Measurements from ENCODE around the gene M6PR. TPM values are rescaled to one million over a fixed set of nuclear protein-coding genes. Genes with fewer than 3 reads are reported as not detected.
A peak's percentile ranks its signal among the peaks of the same experiment; 100 is the strongest.

The M6PR gene
- total RNA-seq, 2 experiments from 2014 or later = 53.4 to 55.8 TPM

DNA sequence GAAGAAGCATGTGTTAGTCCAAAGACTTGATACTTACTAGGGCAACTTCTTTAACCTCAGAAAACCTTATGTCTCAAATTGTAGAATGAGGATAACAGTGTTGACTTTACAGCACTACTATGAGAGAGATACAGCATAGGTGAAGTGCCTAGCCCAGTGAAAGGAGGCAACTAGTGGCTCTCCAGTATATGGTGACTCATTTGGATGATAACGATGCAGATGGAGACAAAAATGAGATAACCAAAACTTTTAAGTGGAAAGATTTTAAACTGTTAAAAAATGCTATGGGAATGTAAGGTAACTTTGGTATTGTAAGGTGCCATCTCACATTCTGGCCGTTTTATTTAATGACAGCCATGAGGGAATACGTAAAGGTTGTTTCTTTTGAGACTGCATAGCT, 32.4 kb downstream of the M6PR start:
- CTCF ChIA-PET = interaction anchor here (1.8 kb wide), 1 partner anchor 133 kb away, joined by 6 read pairs; no protein-coding TSS in a partner anchor
- no peak for ATAC-seq (ENCODE audit: poor library complexity)
- Histone ChIP-seq H3K4me3 (ENCODE audit: low read length) (no peak overlapping the region), H3K36me3 (ENCODE audit: insufficient read depth, low read length) (peaks cover 27% of the 10 kb centered on the region), H3K9me3 (ENCODE audit: control insufficient read depth in 1 of 2, insufficient read depth in 1 of 2, low read length in 2 of 2) (no peaks in the 10 kb centered on the region), H3K4me1 (ENCODE audit: insufficient read depth, low read length) (peaks cover 16% of the 10 kb centered on the region), H3K27ac (ENCODE audit: low read depth in 1 of 2, low read length in 2 of 2) (no peak overlapping the region), H3K27me3 (ENCODE audit: control insufficient read depth in 1 of 2, insufficient read depth in 2 of 2, low read length in 2 of 2) (no peaks in the 10 kb centered on the region)
- Mint-ChIP-seq H3K4me3 (no peak overlapping the region), H3K36me3 (ENCODE audit: low read depth) (peaks cover 30% of the 10 kb centered on the region), H3K9me3 (no peaks in the 10 kb centered on the region), H3K27me3 (no peaks in the 10 kb centered on the region), H3K27ac (no peak overlapping the region), H3K4me1 (ENCODE audit: low read depth) (peaks cover 18% of the 10 kb centered on the region)
- no peak for DNase-seq
- TF ChIP-seq, protein P1, sequence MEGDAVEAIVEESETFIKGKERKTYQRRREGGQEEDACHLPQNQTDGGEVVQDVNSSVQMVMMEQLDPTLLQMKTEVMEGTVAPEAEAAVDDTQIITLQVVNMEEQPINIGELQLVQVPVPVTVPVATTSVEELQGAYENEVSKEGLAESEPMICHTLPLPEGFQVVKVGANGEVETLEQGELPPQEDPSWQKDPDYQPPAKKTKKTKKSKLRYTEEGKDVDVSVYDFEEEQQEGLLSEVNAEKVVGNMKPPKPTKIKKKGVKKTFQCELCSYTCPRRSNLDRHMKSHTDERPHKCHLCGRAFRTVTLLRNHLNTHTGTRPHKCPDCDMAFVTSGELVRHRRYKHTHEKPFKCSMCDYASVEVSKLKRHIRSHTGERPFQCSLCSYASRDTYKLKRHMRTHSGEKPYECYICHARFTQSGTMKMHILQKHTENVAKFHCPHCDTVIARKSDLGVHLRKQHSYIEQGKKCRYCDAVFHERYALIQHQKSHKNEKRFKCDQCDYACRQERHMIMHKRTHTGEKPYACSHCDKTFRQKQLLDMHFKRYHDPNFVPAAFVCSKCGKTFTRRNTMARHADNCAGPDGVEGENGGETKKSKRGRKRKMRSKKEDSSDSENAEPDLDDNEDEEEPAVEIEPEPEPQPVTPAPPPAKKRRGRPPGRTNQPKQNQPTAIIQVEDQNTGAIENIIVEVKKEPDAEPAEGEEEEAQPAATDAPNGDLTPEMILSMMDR (IDR thresholded peaks at IDR 0.05) = no peak
- intact Hi-C loops (cut with DNase I, micrococcal nuclease) = loop anchor here in 1 of 2 experiments (10.0 kb wide), 1 partner anchor 672 kb away; no protein-coding TSS in a partner anchor
- POLR2A ChIA-PET = no interaction called here

GRCh38 chr12:8916154-8916553, 33.3 kb downstream of the M6PR start:
- H3K27ac Mint-ChIP-seq = no peak overlapping the region
- Histone ChIP-seq H3K36me3 (ENCODE audit: insufficient read depth, low read length) (peaks cover 20% of the 10 kb centered on the region), H3K4me3 (ENCODE audit: low read length) (no peak overlapping the region), H3K27ac (ENCODE audit: low read depth in 1 of 2, low read length in 2 of 2) (no peak overlapping the region), H3K27me3 (ENCODE audit: control insufficient read depth in 1 of 2, insufficient read depth in 2 of 2, low read length in 2 of 2) (no peaks in the 10 kb centered on the region), H3K4me1 (ENCODE audit: insufficient read depth, low read length) (peaks cover 16% of the 10 kb centered on the region), H3K9me3 (ENCODE audit: control insufficient read depth in 1 of 2, insufficient read depth in 1 of 2, low read length in 2 of 2) (no peaks in the 10 kb centered on the region)
- peaks cover 18% of the 10 kb centered on the region for H3K4me1 Mint-ChIP-seq (ENCODE audit: low read depth)
- no peaks in the 10 kb centered on the region for H3K9me3 Mint-ChIP-seq
- no peaks in the 10 kb centered on the region for H3K27me3 Mint-ChIP-seq
- CTCF ChIA-PET = interaction anchor here (0.8 to 1.8 kb wide), 3 partner anchors 9 to 134 kb away, joined by 3 to 6 read pairs (median 3); partner anchors contain the start of gene M6PR
- H3K36me3 Mint-ChIP-seq (ENCODE audit: low read depth) = peaks cover 21% of the 10 kb centered on the region
- no peak overlapping the region for H3K4me3 Mint-ChIP-seq
- DNase-seq (no peak), ATAC-seq (ENCODE audit: poor library complexity) (no peak)
- POLR2A ChIA-PET = no interaction called here
- intact Hi-C loops (cut with DNase I, micrococcal nuclease) = loop anchor here in 1 of 2 experiments (10.0 kb wide), 1 partner anchor 671 kb away; no protein-coding TSS in a partner anchor
- TF ChIP-seq, protein P1 (IDR thresholded peaks at IDR 0.05) = no peak

GRCh38 chr12:8914716-8915526, 34.5 kb downstream of the M6PR start:
- Mint-ChIP-seq H3K4me3 (no peak overlapping the region), H3K4me1 (ENCODE audit: low read depth) (peaks cover 18% of the 10 kb centered on the region), H3K36me3 (ENCODE audit: low read depth) (peaks cover 13% of the 10 kb centered on the region), H3K27me3 (no peaks in the 10 kb centered on the region), H3K27ac (no peak overlapping the region), H3K9me3 (no peaks in the 10 kb centered on the region)
- ATAC-seq (ENCODE audit: poor library complexity) (peak; percentile 81), DNase-seq (peak; percentile 32 to 83 (median 50))
- Histone ChIP-seq H3K9me3 (ENCODE audit: control insufficient read depth in 1 of 2, insufficient read depth in 1 of 2, low read length in 2 of 2) (no peaks in the 10 kb centered on the region), H3K27ac (ENCODE audit: low read depth in 1 of 2, low read length in 2 of 2) (no peak overlapping the region), H3K4me1 (ENCODE audit: insufficient read depth, low read length) (peaks cover 16% of the 10 kb centered on the region), H3K4me3 (ENCODE audit: low read length) (peak overlapping the region; percentile 85), H3K27me3 (ENCODE audit: control insufficient read depth in 1 of 2, insufficient read depth in 2 of 2, low read length in 2 of 2) (no peaks in the 10 kb centered on the region), H3K36me3 (ENCODE audit: insufficient read depth, low read length) (peaks cover 13% of the 10 kb centered on the region)
- intact Hi-C loops (cut with DNase I, micrococcal nuclease) = loop anchor here (2.0 to 10.0 kb wide), 2 partner anchors 34 to 670 kb away; partner anchors contain the start of gene M6PR (in 1 of the 2)
- TF ChIP-seq, protein P1 (IDR thresholded peaks at IDR 0.05) = no peak
- POLR2A ChIA-PET = interaction anchor here (0.6 to 2.2 kb wide), 4 partner anchors 11 to 99 kb away, joined by 3 to 24 read pairs (median 3); partner anchors contain the start of gene M6PR
- CTCF ChIA-PET = interaction anchor here (3.5 kb wide), 1 partner anchor 35 kb away, joined by 32 read pairs; the partner anchor contains the start of gene M6PR

All from CD4-positive, alpha-beta T cell (primary cell).